ENCODE data around the gene ALG5. TPM values are rescaled to one million over a fixed set of nuclear protein-coding genes. Genes with fewer than 3 reads are reported as not detected.

The ALG5 gene
- total RNA-seq, 4 donors from 2014 or later, result 26.2 to 36.6 (median 29.8) TPM

DNA sequence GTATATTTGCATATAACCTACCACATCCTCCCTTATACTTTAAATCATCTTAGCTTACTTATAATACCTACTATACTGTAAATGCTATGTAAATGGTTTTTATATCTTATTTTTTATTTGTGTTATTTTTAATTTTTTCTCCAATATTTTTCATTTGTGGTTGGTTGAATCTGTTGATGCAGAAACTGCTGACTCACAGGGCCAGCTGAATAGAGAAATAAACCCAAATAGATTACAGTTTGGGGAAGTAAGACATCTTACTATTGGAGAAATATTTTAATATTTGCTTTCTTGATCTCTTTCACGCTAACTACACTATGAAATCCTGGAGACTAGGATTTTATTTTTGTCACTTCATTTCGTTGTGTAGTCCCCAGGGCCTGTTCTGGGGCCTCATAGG is 86.2 kb downstream of the ALG5 start:
- no peaks in the 10 kb centered on the region for H3K36me3 ChIP-seq
- no peaks in the 10 kb centered on the region for H3K9me3 ChIP-seq
- no peaks in the 10 kb centered on the region for H3K27me3 ChIP-seq
- intact Hi-C loops (cut with DNase I; ENCODE audit: low total_unique reads), result no loop called here
- H3K4me3 ChIP-seq, result no peak overlapping the region
- no peaks in the 10 kb centered on the region for H3K4me1 ChIP-seq
- no peak for TF ChIP-seq POLR2A (IDR thresholded peaks at IDR 0.05)
- TF ChIP-seq, protein P1, sequence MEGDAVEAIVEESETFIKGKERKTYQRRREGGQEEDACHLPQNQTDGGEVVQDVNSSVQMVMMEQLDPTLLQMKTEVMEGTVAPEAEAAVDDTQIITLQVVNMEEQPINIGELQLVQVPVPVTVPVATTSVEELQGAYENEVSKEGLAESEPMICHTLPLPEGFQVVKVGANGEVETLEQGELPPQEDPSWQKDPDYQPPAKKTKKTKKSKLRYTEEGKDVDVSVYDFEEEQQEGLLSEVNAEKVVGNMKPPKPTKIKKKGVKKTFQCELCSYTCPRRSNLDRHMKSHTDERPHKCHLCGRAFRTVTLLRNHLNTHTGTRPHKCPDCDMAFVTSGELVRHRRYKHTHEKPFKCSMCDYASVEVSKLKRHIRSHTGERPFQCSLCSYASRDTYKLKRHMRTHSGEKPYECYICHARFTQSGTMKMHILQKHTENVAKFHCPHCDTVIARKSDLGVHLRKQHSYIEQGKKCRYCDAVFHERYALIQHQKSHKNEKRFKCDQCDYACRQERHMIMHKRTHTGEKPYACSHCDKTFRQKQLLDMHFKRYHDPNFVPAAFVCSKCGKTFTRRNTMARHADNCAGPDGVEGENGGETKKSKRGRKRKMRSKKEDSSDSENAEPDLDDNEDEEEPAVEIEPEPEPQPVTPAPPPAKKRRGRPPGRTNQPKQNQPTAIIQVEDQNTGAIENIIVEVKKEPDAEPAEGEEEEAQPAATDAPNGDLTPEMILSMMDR (IDR thresholded peaks at IDR 0.05), result no peak
- no peak overlapping the region for H3K27ac ChIP-seq
- no peak for DNase-seq

DNA sequence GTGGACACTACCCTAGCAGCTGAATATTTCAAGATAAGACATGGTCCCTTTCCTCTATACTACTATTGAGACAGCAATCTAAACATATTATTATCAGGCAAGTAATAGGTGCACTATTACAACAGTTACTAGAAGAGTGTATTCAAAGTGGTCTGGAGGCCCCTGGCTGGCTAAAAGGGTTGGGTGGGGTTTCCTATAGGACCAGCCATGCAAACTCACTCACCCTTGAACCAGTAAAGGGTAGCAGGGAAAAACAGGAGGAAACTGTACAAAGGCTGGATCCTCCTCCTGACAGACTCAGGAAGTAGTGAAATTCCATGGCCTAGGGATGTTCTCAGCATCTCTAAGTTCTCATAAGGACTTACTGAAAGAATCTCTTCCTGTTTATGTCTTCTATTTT is 86.8 kb downstream of the ALG5 start:
- intact Hi-C loops (cut with DNase I; ENCODE audit: low total_unique reads), result no loop called here

GRCh38 chr13:36910545-36910944 is 88.6 kb downstream of the ALG5 start:
- no peaks in the 10 kb centered on the region for H3K9me3 ChIP-seq
- no peaks in the 10 kb centered on the region for H3K4me1 ChIP-seq
- no peak for TF ChIP-seq POLR2A (IDR thresholded peaks at IDR 0.05)
- TF ChIP-seq, protein P1 (IDR thresholded peaks at IDR 0.05), result no peak
- no peak overlapping the region for H3K27ac ChIP-seq
- H3K27me3 ChIP-seq, result no peaks in the 10 kb centered on the region
- no peak overlapping the region for H3K4me3 ChIP-seq
- DNase-seq, result no peak
- no peaks in the 10 kb centered on the region for H3K36me3 ChIP-seq
- intact Hi-C loops (cut with DNase I; ENCODE audit: low total_unique reads), result no loop called here

More for the DNA sequence above, 86.8 kb downstream of the ALG5 start:
- TF ChIP-seq POLR2A (IDR thresholded peaks at IDR 0.05), result no peak
- TF ChIP-seq, protein P1 (IDR thresholded peaks at IDR 0.05), result no peak
- H3K36me3 ChIP-seq, result no peaks in the 10 kb centered on the region
- no peak overlapping the region for H3K27ac ChIP-seq
- H3K27me3 ChIP-seq, result no peaks in the 10 kb centered on the region
- no peak overlapping the region for H3K4me3 ChIP-seq
- no peak for DNase-seq
- no peaks in the 10 kb centered on the region for H3K4me1 ChIP-seq
- no peaks in the 10 kb centered on the region for H3K9me3 ChIP-seq

- Histone ChIP-seq H3K36me3 (no peaks in the 10 kb centered on the region), H3K27ac (no peak overlapping the region), H3K27me3 (no peaks in the 10 kb centered on the region), H3K9me3 (no peaks in the 10 kb centered on the region), H3K4me1 (no peaks in the 10 kb centered on the region), H3K4me3 (no peak overlapping the region)
- DNase-seq, result no peak
- intact Hi-C loops (cut with DNase I; ENCODE audit: low total_unique reads), result no loop called here
- TF ChIP-seq, protein P1 (IDR thresholded peaks at IDR 0.05), result no peak
- no peak for TF ChIP-seq POLR2A (IDR thresholded peaks at IDR 0.05)
Measured at GRCh38 chr13:36907821-36908220, 91.3 kb downstream of the ALG5 start.

DNA sequence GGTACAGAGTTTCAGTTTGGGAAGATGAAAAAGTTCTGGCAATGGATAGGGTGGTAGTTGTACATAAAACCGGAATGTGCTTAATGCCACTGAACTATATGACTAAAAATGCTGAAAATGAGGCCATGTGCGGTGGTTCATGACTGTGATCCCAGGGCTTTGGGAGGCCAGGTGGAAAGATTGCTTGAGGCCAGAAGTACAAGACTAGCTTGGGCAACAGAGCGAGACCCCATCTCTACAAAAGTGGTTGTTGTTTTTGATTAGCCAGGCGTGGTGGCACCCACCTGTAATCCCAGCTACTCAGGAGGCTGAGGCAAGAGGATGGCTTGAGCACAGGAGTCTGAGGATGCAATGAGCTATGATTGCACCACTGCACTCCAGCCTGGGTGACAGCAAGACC is 91.9 kb downstream of the ALG5 start:
- intact Hi-C loops (cut with DNase I; ENCODE audit: low total_unique reads), result no loop called here
- TF ChIP-seq POLR2A (IDR thresholded peaks at IDR 0.05), result no peak
- TF ChIP-seq, protein P1 (IDR thresholded peaks at IDR 0.05), result no peak
- no peaks in the 10 kb centered on the region for H3K9me3 ChIP-seq
- DNase-seq, result no peak
- H3K27me3 ChIP-seq, result no peaks in the 10 kb centered on the region
- no peaks in the 10 kb centered on the region for H3K4me1 ChIP-seq
- H3K36me3 ChIP-seq, result no peaks in the 10 kb centered on the region
- no peak overlapping the region for H3K27ac ChIP-seq
- H3K4me3 ChIP-seq, result no peak overlapping the region
